Hepatocyte (in vitro differentiated cells): ENCODE data around the gene EGR2.

Source experiments
- EZH2 ChIP-seq: fragments of 200-600 bp; sonication (generic); IDR thresholded peaks from 2 replicates; pipeline ENCODE4 v1.6.1; 2016; ENCODE audit warnings: antibody characterized with exemption, mild to moderate bottlenecking, borderline replicate concordance
- TF ChIP-seq, protein P1 (sequence below): fragments of 200-600 bp; sonication (generic); IDR thresholded peaks from 2 replicates; pipeline ENCODE4 v1.5.1; 2016; ENCODE audit warnings: antibody characterized with exemption, mild to moderate bottlenecking; ENCODE audit not compliant: poor library complexity

GRCh38 chr10:62851442-62851841, 35.3 kb upstream of the EGR2 start:
- TF ChIP-seq, protein P1, sequence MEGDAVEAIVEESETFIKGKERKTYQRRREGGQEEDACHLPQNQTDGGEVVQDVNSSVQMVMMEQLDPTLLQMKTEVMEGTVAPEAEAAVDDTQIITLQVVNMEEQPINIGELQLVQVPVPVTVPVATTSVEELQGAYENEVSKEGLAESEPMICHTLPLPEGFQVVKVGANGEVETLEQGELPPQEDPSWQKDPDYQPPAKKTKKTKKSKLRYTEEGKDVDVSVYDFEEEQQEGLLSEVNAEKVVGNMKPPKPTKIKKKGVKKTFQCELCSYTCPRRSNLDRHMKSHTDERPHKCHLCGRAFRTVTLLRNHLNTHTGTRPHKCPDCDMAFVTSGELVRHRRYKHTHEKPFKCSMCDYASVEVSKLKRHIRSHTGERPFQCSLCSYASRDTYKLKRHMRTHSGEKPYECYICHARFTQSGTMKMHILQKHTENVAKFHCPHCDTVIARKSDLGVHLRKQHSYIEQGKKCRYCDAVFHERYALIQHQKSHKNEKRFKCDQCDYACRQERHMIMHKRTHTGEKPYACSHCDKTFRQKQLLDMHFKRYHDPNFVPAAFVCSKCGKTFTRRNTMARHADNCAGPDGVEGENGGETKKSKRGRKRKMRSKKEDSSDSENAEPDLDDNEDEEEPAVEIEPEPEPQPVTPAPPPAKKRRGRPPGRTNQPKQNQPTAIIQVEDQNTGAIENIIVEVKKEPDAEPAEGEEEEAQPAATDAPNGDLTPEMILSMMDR, result peak; percentile 16
- TF ChIP-seq EZH2, result no peak
